Panc1 (cell line): ENCODE results near the gene PSMF1. TPM values are rescaled to one million over a fixed set of nuclear protein-coding genes. Genes with fewer than 3 reads are reported as not detected.

Experiments used
- ATAC-seq: fragments of 200-7000 bp; cut with Tn5 transposase; 2 replicates; pipeline ENCODE4 v1.9.1; 2020; ENCODE audit warnings: mild to moderate bottlenecking, moderate library complexity
- BruUV-seq: library from RNA; stranded (reverse); fragments of 400-500 nt; replicated peaks from 2 replicates; lab custom pipeline; 2021; lab: Mats Ljungman, UMichigan
- CTCF ChIA-PET: fragments of 300-600 bp; sonication (Branson Sonifier 250); formaldehyde crosslinking; loops from one replicate; lab custom pipeline; 2022; ENCODE audit warnings: antibody characterized with exemption; lab: Charles Lee
- POLR2A ChIA-PET: fragments of 300-600 bp; sonication (Branson Sonifier 250); formaldehyde crosslinking; loops from one replicate; lab custom pipeline; 2022; ENCODE audit warnings: antibody characterized with exemption; lab: Charles Lee
- DNase-seq: peaks from one replicate; pipeline ENCODE4 v3.0.0-alpha.2; 2010; ENCODE audit warnings: low read depth, low spot score
- H3K27ac ChIP-seq: 2 replicates; pipeline ENCODE4 v1.5.1; 2011; ENCODE audit warnings: mild to moderate bottlenecking, low read length, inconsistent platforms
- H3K27me3 ChIP-seq: fragments of 200-500 bp; sonication (Bioruptor generic); 2 replicates; pipeline ENCODE4 v1.6.0; 2014; ENCODE audit warnings: low read length, inconsistent platforms; ENCODE audit not compliant: control insufficient read depth, insufficient read depth
- H3K36me3 ChIP-seq: fragments of 200-500 bp; sonication (Bioruptor generic); 2 replicates; pipeline ENCODE4 v1.5.1; 2014; ENCODE audit warnings: inconsistent platforms, mild to moderate bottlenecking, low read length, moderate library complexity; ENCODE audit not compliant: control insufficient read depth, insufficient read depth
- H3K4me1 ChIP-seq: 2 replicates; pipeline ENCODE4 v1.5.1; 2011; ENCODE audit warnings: inconsistent platforms, mild to moderate bottlenecking, low read length, moderate library complexity; ENCODE audit not compliant: control insufficient read depth, insufficient read depth
- H3K4me3 ChIP-seq, 2 experiments: 2 replicates each; pipeline ENCODE4 v1.5.1; 2011 to 2012; ENCODE audit warnings: low read depth in 2 of 2, low read length in 2 of 2, mild to moderate bottlenecking in 2 of 2, inconsistent platforms in 1 of 2, moderate library complexity in 1 of 2
- H3K9me3 ChIP-seq: fragments of 200-500 bp; sonication (Bioruptor generic); 2 replicates; pipeline ENCODE4 v1.5.1; 2014; ENCODE audit warnings: low read depth, mild to moderate bottlenecking, inconsistent platforms, low read length, moderate library complexity; ENCODE audit not compliant: control insufficient read depth, insufficient read depth
- CTCF ChIP-seq: fragments of 450-650 bp; IDR thresholded peaks from 2 replicates; pipeline ENCODE4 v1.5.1; 2017; ENCODE audit warnings: mild to moderate bottlenecking
- POLR2AphosphoS5 ChIP-seq: IDR thresholded peaks from 2 replicates; pipeline ENCODE4 v1.6.1; 2012; ENCODE audit warnings: mild to moderate bottlenecking, low read depth, low read length, moderate library complexity
- REST ChIP-seq, 2 experiments: IDR thresholded peaks; 2 replicates each; pipeline ENCODE4 v1.6.1; 2011 to 2012; ENCODE audit warnings: low read depth in 2 of 2, control low read depth in 1 of 2, low read length in 1 of 2, mild to moderate bottlenecking in 1 of 2, moderate library complexity in 1 of 2; ENCODE audit not compliant: insufficient read depth in 1 of 2
- SIN3A ChIP-seq: IDR thresholded peaks from 2 replicates; pipeline ENCODE4 v1.6.1; 2012; ENCODE audit warnings: low read depth, mild to moderate bottlenecking, low read length, moderate library complexity, borderline replicate concordance; ENCODE audit not compliant: insufficient read depth
- TCF7L2 ChIP-seq: IDR thresholded peaks from 2 replicates; pipeline ENCODE4 v1.6.1; 2011; ENCODE audit warnings: mild to moderate bottlenecking, low read depth, low read length, inconsistent platforms
- in situ Hi-C: cut with HindIII; loops from 2 replicates; pipeline ENCODE4 v1.10.0; 2016; ENCODE audit warnings: low sequenced_read_pairs, low pct_unique_long_range_greater_than_20kb
- intact Hi-C: fragments of 100-400 bp; cut with micrococcal nuclease; formaldehyde crosslinking; loops from one replicate; pipeline ENCODE4 v1.10.0; 2022; ENCODE audit not compliant: unreplicated experiment
- total RNA-seq: library from RNA; stranded (reverse); gene quantifications from one replicate; pipeline ENCODE4 v1.2.1, GENCODE V29; 2021; ENCODE audit not compliant: unreplicated experiment

The PSMF1 gene
- total RNA-seq, 1 experiment from 2014 or later, result 161 TPM

- Histone ChIP-seq H3K27me3 (peaks cover 16% of the 10 kb centered on the region), H3K27ac (no peak overlapping the region), H3K4me1 (peaks cover 3% of the 10 kb centered on the region; the same call in 1 of the 2 replicates), H3K36me3 (no peaks in the 10 kb centered on the region), H3K9me3 (no peaks in the 10 kb centered on the region), H3K4me3 (no peak overlapping the region)
- BruUV-seq, result no TSS peak
- in situ Hi-C loops (no loop called here), intact Hi-C loops (no loop called here)
- TF ChIP-seq CTCF (no peak), POLR2AphosphoS5 (no peak), TCF7L2 (no peak), REST (IDR thresholded peaks at IDR 0.05; ENCODE audit: insufficient read depth in 1 of 2, low read depth in 2 of 2, low read length in 1 of 2) (no peak), SIN3A (no peak)
- CTCF ChIA-PET, result no interaction called here
- POLR2A ChIA-PET, result no interaction called here
- ATAC-seq, result no peak
- no peak for DNase-seq
Observed at GRCh38 chr20:1188347-1188746, 69.9 kb downstream of the PSMF1 start.

- H3K4me3 ChIP-seq, result no peak overlapping the region
- peaks cover 13% of the 10 kb centered on the region for H3K27me3 ChIP-seq
- intact Hi-C loops (no loop called here), in situ Hi-C loops (no loop called here)
- CTCF ChIA-PET, result no interaction called here
- no TSS peak for BruUV-seq
- no peak for TF ChIP-seq CTCF
- TF ChIP-seq POLR2AphosphoS5, result no peak
- no peak for TF ChIP-seq SIN3A
- TF ChIP-seq TCF7L2, result no peak
- no peak for TF ChIP-seq REST (IDR thresholded peaks at IDR 0.05; ENCODE audit: insufficient read depth in 1 of 2, low read depth in 2 of 2, low read length in 1 of 2)
- no peak overlapping the region for H3K27ac ChIP-seq
- POLR2A ChIA-PET, result no interaction called here
- H3K36me3 ChIP-seq, result no peaks in the 10 kb centered on the region
- ATAC-seq (no peak), DNase-seq (no peak)
- H3K4me1 ChIP-seq, result peaks cover 3% of the 10 kb centered on the region; the same call in 1 of the 2 replicates
- H3K9me3 ChIP-seq, result no peaks in the 10 kb centered on the region
Observed at GRCh38 chr20:1189827-1190226, 71.4 kb downstream of the PSMF1 start.
